GM18498 (cell line): ENCODE measurements around the gene ACTG1.

ENCODE experiments used
- ATAC-seq: cut with Tn5 transposase; IDR thresholded peaks from one replicate; pipeline ENCODE4 v1.9.1; 2021; ENCODE audit warnings: mild to moderate bottlenecking, moderate library complexity; ENCODE audit not compliant: unreplicated experiment

ACTG1 gene

DNA sequence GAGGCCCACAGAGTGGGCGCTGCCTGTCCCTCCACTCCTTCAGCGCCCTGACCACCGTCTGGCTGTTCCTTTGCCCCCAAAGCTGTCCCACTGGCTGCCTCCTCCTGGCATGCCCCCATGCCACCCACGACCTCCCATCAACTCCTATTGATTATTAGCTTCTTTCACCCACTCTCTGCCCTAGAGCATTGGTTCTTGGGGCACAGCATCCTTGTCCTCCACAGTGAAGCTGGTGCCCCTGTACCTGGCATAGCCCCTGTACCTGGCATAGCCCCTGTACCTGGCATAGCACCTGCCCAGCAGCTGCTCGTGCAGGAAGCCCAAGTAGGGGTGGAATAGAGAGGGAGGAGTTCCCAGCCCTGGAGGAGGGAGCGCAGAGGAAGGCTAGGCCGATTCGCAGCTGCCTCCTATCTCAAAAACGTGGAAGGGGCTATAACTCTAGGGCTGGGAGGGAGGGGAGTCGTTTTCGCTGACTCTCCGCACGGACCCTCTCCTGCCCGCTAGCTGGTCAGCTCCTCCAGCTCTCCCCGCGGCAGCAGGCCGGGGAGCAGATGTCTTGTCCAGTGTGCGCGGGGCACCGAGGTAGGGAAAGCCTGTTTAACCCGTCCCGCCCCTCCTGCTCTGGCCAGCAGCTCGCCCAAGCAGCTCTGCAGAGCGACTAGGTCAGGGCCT is 5.7 kb upstream of the ACTG1 start:
- no peak for ATAC-seq

GRCh38 chr17:81517339-81518112 is 4.9 kb upstream of the ACTG1 start:
- peak; percentile 22 for ATAC-seq

- ATAC-seq: no peak
Observed at GRCh38 chr17:81517009-81517338, 4.4 kb upstream of the ACTG1 start.

DNA sequence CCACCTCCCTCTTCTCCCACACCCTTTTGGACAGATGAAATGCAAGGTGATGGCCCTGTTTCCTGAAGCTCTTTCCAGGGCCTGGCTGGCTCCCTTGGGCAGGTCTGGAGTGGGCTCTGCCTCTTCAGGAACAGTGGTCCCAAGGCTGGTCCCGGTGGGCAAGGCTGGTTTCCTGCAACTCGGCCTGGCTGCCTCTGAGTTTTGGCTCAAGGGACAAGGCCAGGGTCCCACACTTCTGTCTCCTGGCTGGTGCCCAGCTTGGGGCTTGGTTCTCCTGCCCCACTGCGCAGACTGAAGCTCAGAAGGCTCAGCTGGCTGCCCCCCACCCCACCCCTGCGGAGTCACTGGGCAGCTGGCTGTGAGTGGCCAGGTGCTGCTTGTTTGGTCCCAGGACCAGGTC is 3.8 kb upstream of the ACTG1 start:
- ATAC-seq: no peak

- ATAC-seq: no peak
Observed at GRCh38 chr17:81515530-81516041, 3.0 kb upstream of the ACTG1 start.

- ATAC-seq: peak; percentile 21
Observed at GRCh38 chr17:81514739-81515529, 2.3 kb upstream of the ACTG1 start.

DNA sequence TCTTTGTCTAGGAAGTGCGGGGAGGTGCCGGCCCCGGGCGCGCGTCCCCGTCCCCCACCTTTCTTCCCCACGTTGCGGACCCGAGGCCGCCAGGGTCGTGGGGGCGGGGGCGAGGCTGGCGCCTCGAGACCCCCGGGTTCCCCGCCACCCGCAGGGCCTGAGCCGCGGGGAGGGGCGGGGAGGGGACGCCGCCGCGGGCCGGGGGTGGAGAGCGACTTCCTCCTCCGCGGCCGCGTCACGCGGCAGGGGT is 1.8 kb upstream of the ACTG1 start:
- no peak for ATAC-seq

DNA sequence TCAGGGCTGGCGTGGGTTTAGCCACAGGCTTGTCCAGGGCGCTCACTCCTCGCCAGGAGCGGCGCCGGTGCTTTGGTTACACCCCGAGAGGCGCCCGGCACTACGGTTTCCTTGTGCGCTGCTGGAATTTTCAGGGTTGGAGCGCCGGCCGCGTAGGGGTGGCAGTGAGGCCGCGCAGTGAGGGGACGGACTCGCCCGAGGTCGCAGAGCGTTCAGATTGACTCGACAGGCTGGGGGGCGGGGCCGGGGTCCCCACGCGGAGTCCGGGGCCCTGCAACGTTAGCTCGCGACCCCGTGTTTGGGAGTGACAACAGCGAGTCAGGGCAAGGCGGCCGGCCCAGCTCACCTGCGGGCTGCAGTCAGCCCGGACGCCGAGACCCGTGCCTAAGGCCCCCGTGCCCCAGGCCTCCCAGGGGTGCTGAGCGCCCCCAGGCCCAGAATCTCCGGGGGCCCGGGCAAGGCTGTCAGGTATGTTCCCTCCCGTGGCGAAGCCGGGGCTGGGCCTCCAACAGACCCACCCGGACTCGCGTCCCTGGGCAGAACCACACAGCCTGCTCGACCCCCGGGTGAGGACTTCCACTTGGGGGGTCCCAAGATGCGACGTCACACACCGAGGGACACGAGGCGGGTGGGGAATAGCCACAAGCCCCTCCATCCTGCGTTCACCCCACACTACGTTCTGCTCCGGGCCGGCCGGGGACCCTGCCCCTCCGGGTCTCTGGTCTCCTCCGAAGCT is 1.3 kb upstream of the ACTG1 start:
- ATAC-seq: peak; percentile 0

DNA sequence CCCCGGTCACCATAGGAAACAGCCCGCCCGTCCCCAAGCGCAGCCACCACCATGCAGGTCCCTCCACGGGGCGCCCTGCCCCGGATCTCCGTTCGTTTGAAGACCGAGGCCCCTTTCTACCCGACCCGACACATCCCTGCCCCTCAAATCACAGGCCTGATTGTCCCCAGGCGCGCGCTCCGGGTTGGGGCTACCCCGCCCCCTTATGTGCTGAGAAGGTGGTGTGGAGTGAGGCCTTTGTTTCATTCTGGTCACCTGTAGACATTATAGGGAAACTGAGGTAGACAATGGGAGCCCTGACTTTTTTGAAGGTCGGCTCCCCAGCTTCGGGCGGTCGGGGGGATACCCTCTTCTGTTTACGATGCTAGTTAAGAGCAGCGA is 763 bp upstream of the ACTG1 start:
- peak; percentile 1 for ATAC-seq

GRCh38 chr17:81511804-81512561 is 616 bp downstream of the ACTG1 start:
- no peak for ATAC-seq

GRCh38 chr17:81511554-81511803 is 1.1 kb downstream of the ACTG1 start:
- ATAC-seq: no peak

DNA sequence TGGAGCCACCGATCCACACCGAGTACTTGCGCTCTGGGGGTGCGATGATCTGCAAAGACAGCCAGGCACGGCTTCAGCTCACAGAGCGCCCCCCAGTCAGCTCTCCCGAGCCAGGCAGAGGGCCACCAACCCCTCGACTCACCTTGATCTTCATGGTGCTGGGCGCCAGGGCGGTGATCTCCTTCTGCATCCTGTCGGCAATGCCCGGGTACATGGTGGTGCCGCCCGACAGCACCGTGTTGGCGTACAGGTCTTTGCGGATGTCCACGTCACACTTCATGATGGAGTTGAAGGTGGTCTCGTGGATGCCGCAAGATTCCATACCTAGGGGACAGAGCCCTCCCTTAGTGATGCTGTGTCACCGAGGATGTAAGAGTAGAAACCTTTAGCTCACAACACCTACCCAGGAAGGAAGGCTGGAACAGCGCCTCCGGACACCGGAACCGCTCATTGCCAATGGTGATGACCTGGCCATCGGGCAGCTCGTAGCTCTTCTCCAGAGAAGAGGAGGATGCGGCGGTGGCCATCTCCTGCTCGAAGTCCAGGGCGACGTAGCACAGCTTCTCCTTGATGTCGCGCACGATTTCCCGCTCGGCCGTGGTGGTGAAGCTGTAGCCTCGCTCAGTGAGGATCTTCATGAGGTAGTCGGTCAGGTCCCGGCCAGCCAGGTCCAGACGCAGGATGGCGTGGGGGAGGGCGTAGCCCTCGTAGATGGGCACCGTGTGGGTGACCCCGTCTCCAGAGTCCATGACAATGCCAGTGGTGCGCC is 1.6 kb downstream of the ACTG1 start:
- ATAC-seq: no peak

DNA sequence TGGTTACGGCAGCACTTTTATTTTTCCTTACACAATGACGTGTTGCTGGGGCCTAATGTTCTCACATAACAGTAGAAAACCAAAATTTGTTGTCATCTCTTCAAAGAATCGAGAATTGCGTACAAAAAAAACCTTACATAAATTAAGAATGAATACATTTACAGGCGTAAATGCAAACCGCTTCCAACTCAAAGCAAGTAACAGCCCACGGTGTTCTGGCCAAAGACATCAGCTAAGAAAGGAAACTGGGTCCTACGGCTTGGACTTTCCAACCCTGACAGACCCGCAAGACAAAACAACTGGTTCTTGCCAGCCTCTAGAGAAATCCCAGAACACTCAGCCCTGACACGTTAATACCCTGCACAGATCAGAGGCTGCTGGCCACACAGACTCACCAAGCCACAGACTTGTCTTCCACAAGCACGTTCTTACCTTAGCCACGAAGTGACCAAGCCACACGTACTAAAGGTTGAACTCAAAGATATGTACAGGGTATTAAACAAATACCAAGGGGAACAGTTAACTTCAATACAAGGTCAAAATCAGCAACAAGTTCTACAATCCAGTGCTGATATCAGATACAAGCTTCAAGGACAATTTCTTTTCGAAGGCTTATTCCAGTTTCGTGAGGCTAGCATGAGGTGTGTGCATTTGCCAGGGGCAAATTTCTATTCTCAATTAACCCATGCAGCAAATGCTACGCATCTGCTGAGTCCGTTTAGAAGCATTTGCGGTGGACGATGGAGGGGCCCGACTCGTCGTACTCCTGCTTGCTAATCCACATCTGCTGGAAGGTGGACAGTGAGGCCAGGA is 2.4 kb downstream of the ACTG1 start:
- no peak for ATAC-seq

GRCh38 chr17:81509207-81509971 is 3.2 kb downstream of the ACTG1 start:
- ATAC-seq: no peak

GRCh38 chr17:81508639-81509206 is 3.9 kb downstream of the ACTG1 start:
- no peak for ATAC-seq

- no peak for ATAC-seq
Observed at GRCh38 chr17:81503619-81504018, 9.0 kb downstream of the ACTG1 start.

DNA sequence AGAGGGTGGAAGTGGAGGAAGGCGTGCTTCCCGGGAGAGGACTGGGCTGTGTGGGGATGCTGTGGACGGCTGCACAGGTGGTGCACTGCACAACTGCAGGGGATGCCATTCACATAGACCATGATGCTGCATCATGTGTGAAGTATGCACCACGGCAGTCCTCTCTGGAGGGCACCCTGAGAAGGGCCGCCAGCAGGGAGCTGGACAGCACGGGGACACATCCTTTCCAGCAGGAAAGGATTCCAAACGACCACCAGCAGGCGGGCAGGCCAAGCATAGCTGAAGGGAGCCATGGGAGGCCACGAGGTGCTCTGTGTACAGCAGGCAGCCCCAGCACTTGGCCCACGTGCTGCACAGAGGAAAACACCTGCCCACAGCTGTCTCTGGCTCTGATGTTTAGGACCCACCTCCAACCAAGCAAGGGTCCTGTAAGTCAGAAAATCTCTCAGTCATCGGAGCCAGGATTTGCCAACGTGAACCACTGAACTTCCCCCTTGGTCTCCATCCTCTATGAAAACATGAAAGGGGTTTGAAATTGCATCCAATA is 10.1 kb downstream of the ACTG1 start:
- no peak for ATAC-seq

GRCh38 chr17:81500047-81500446 is 12.6 kb downstream of the ACTG1 start:
- ATAC-seq: no peak
